Measurements from ENCODE around the gene SPDYE18.
"Not testable (repeated sequence)": the region's sequence is repeated elsewhere in the genome, so short reads cannot be mapped to it uniquely, and the experiment has no call there.

The SPDYE18 gene

GRCh38 chr7:77062557-77062956 lies at the start of gene SPDYE18:
Gene SPDYE18 (minus strand): TSS chr7:77062558. CDS start chr7:77060512, 2,046 bp downstream.
- not testable (repeated sequence) for DNase-seq (ENCODE audit: low read depth in 4 of 4, low spot score in 1 of 4)

- DNase-seq (ENCODE audit: low read depth in 4 of 4, low spot score in 1 of 4): not testable (repeated sequence)
Observed at GRCh38 chr7:77108362-77108761, 46.0 kb upstream of the SPDYE18 start.

GRCh38 chr7:77107659-77108058 lies 45.3 kb upstream of the SPDYE18 start:
- DNase-seq (ENCODE audit: low read depth in 4 of 4, low spot score in 1 of 4): not testable (repeated sequence)

GRCh38 chr7:77105904-77106303 lies 43.5 kb upstream of the SPDYE18 start:
- not testable (repeated sequence) for DNase-seq (ENCODE audit: low read depth in 4 of 4, low spot score in 1 of 4)

- DNase-seq (ENCODE audit: low read depth in 4 of 4, low spot score in 1 of 4): not testable (repeated sequence)
Observed at GRCh38 chr7:77102671-77103070, 40.3 kb upstream of the SPDYE18 start.

GRCh38 chr7:77101187-77101586 lies 38.8 kb upstream of the SPDYE18 start:
- DNase-seq (ENCODE audit: low read depth in 4 of 4, low spot score in 1 of 4): not testable (repeated sequence)

- DNase-seq (ENCODE audit: low read depth in 4 of 4, low spot score in 1 of 4): not testable (repeated sequence)
Observed at GRCh38 chr7:77100501-77100900, 38.1 kb upstream of the SPDYE18 start.

- DNase-seq (ENCODE audit: low read depth in 4 of 4, low spot score in 1 of 4): not testable (repeated sequence)
Observed at GRCh38 chr7:77092301-77092700, 29.9 kb upstream of the SPDYE18 start.

GRCh38 chr7:77082192-77082591 lies 19.8 kb upstream of the SPDYE18 start:
- not testable (repeated sequence) for DNase-seq (ENCODE audit: low read depth in 4 of 4, low spot score in 1 of 4)

GRCh38 chr7:77080236-77080635 lies 17.9 kb upstream of the SPDYE18 start:
- not testable (repeated sequence) for DNase-seq (ENCODE audit: low read depth in 4 of 4, low spot score in 1 of 4)

GRCh38 chr7:77079624-77080023 lies 17.3 kb upstream of the SPDYE18 start:
- DNase-seq (ENCODE audit: low read depth in 4 of 4, low spot score in 1 of 4): not testable (repeated sequence)

GRCh38 chr7:77079112-77079511 lies 16.8 kb upstream of the SPDYE18 start:
- not testable (repeated sequence) for DNase-seq (ENCODE audit: low read depth in 4 of 4, low spot score in 1 of 4)

GRCh38 chr7:77077060-77077459 lies 14.7 kb upstream of the SPDYE18 start:
- DNase-seq (ENCODE audit: low read depth in 4 of 4, low spot score in 1 of 4): not testable (repeated sequence)

- DNase-seq (ENCODE audit: low read depth in 4 of 4, low spot score in 1 of 4): not testable (repeated sequence)
Observed at GRCh38 chr7:77074786-77075396, 12.5 kb upstream of the SPDYE18 start.

- not testable (repeated sequence) for DNase-seq (ENCODE audit: low read depth in 4 of 4, low spot score in 1 of 4)
Observed at GRCh38 chr7:77071108-77071507, 8.8 kb upstream of the SPDYE18 start.

- not testable (repeated sequence) for DNase-seq (ENCODE audit: low read depth in 4 of 4, low spot score in 1 of 4)
Observed at GRCh38 chr7:77065869-77066268, 3.5 kb upstream of the SPDYE18 start.

- not testable (repeated sequence) for DNase-seq (ENCODE audit: low read depth in 4 of 4, low spot score in 1 of 4)
Observed at GRCh38 chr7:77063732-77064131, 1.4 kb upstream of the SPDYE18 start.

- not testable (repeated sequence) for DNase-seq (ENCODE audit: low read depth in 4 of 4, low spot score in 1 of 4)
Observed at GRCh38 chr7:77032261-77032660, 30.1 kb downstream of the SPDYE18 start, which contains the start of gene SPDYE17. Gene SPDYE17 (minus strand): TSS chr7:77032361. CDS start chr7:77030570, 1,791 bp downstream.

- not testable (repeated sequence) for DNase-seq (ENCODE audit: low read depth in 4 of 4, low spot score in 1 of 4)
Observed at GRCh38 chr7:77026349-77026748, 36.0 kb downstream of the SPDYE18 start.

- not testable (repeated sequence) for DNase-seq (ENCODE audit: low read depth in 4 of 4, low spot score in 1 of 4)
Observed at GRCh38 chr7:77010074-77010680, 52.2 kb downstream of the SPDYE18 start.

- DNase-seq (ENCODE audit: low read depth in 4 of 4, low spot score in 1 of 4): not testable (repeated sequence)
Observed at GRCh38 chr7:77008000-77008399, 54.4 kb downstream of the SPDYE18 start.

All from stimulated activated CD4-positive, alpha-beta T cell treated with anti-CD3 and anti-CD28 coated beads, Interleukin-1b, Interleukin-23, amount 100 ng/mL, for 24 hours (primary cell).